Measurements from ENCODE around the gene SGCD. TPM values are rescaled to one million over a fixed set of nuclear protein-coding genes. Genes with fewer than 3 reads are reported as not detected.

Gene SGCD
- total and polyA plus RNA-seq, 2 of the 4 experiments (the other 2 are of a cell fraction) = 5.8 to 10.6 TPM

- no TSS peak for BruUV-seq (replicated peaks)
- H2BK120ac ChIP-seq (ENCODE audit: low read depth, low read length) = no peak overlapping the region
- in situ Hi-C loops (cut with MboI; ENCODE audit: low sequenced_read_pairs) = no loop called here
- no peak overlapping the region for H3K56ac ChIP-seq (ENCODE audit: extremely low read depth, insufficient read depth, low read length)
- TF ChIP-seq BHLHE40 (IDR thresholded peaks at IDR 0.05; ENCODE audit: low read depth, low read length) (no peak), CTCF (conservative IDR thresholded peaks at IDR 0.05; ENCODE audit: low read depth, low read length) (no peak), CHD1 (IDR thresholded peaks at IDR 0.05; ENCODE audit: low read depth, low read length) (no peak), POLR2A (IDR thresholded peaks at IDR 0.05; ENCODE audit: low read depth, low read length) (no peak), USF2 (IDR thresholded peaks at IDR 0.05; ENCODE audit: low read depth, low read length) (no peak), MAFK (IDR thresholded peaks at IDR 0.05; ENCODE audit: low read depth, low read length) (no peak), MAZ (IDR thresholded peaks at IDR 0.05; ENCODE audit: borderline replicate concordance, low read depth, low read length) (no peak), RAD21 (IDR thresholded peaks at IDR 0.05; ENCODE audit: low read length) (no peak), SMC3 (IDR thresholded peaks at IDR 0.05; ENCODE audit: low read depth, low read length) (no peak), RCOR1 (IDR thresholded peaks at IDR 0.05; ENCODE audit: insufficient replicate concordance, low read length) (no peak), FOS (IDR thresholded peaks at IDR 0.05; ENCODE audit: low read depth, low read length) (no peak)
- no peak overlapping the region for H2BK20ac ChIP-seq (ENCODE audit: low read depth, low read length)
- no peak overlapping the region for H4K5ac ChIP-seq (ENCODE audit: low read depth, low read length)
- H3K4ac ChIP-seq (ENCODE audit: low read depth, low read length) = no peak overlapping the region
- intact Hi-C loops (cut with micrococcal nuclease) = no loop called here
- H3K9me1 ChIP-seq (ENCODE audit: insufficient read depth, low read length) = no peaks in the 10 kb centered on the region
- DNase-seq (no peak), ATAC-seq (ENCODE audit: low read depth) (no peak)
- no peak overlapping the region for H4K91ac ChIP-seq (ENCODE audit: insufficient read depth, low read depth, low read length)
- H3K27me3 ChIP-seq (ENCODE audit: control insufficient read depth, insufficient read depth, low read length) = no peaks in the 10 kb centered on the region
- H3K23ac ChIP-seq (ENCODE audit: low read depth, low read length) = no peak overlapping the region
- POLR2A ChIA-PET (ENCODE audit: unreplicated experiment) = no interaction called here
- H4K8ac ChIP-seq (ENCODE audit: low read depth in 2 of 2, low read length in 2 of 2) = no peak overlapping the region
- CTCF ChIA-PET = no interaction called here
- H3K4me1 ChIP-seq (ENCODE audit: control insufficient read depth, insufficient read depth, low read length) = no peaks in the 10 kb centered on the region
- H3K4me3 ChIP-seq (ENCODE audit: insufficient read depth, low read depth, low read length) = no peak overlapping the region
- no peaks in the 10 kb centered on the region for H3K79me1 ChIP-seq (ENCODE audit: low read depth in 1 of 2, low read length in 2 of 2)
- H3K14ac ChIP-seq (replicated peaks; ENCODE audit: low read depth, low read length) = no peak overlapping the region
- H2AK5ac ChIP-seq (ENCODE audit: low read depth, low read length) = no peak overlapping the region
- H3K18ac ChIP-seq (ENCODE audit: low read depth, low read length) = no peak overlapping the region
- dilution Hi-C loops (cut with HindIII; ENCODE audit: low sequenced_read_pairs, unreplicated experiment) = no loop called here
- H3K27ac ChIP-seq (ENCODE audit: insufficient read depth, low read length) = no peak overlapping the region
- H2AK9ac ChIP-seq (replicated peaks; ENCODE audit: low read depth, low read length, poor library complexity) = no peak overlapping the region
- no peak overlapping the region for H3K9ac ChIP-seq (ENCODE audit: low read depth, low read length)
- WGBS, 2 experiments (ENCODE audit: extremely low coverage in 2 of 2, insufficient read length in 1 of 2) = no CpG with 5 or more reads among the region's 2 CpGs
- no peak overlapping the region for H3K4me2 ChIP-seq (ENCODE audit: low read depth, low read length)
- H3K36me3 ChIP-seq (ENCODE audit: control insufficient read depth, insufficient read depth, low read length) = 0 out of 2 replicates have a peak, but pooled peaks cover 1% of the 10 kb centered on the region
- no peaks in the 10 kb centered on the region for H3K9me3 ChIP-seq (ENCODE audit: control insufficient read depth, insufficient read depth, low read length)
- no peak overlapping the region for H2BK5ac ChIP-seq (ENCODE audit: low read depth, low read length, poor library complexity, severe bottlenecking)
- no peak overlapping the region for H2BK15ac ChIP-seq (ENCODE audit: low read depth, low read length)
- H4K20me1 ChIP-seq (ENCODE audit: insufficient read depth, low read length) = no peaks in the 10 kb centered on the region
- H2AFZ ChIP-seq (replicated peaks; ENCODE audit: low read length, poor library complexity) = no peak overlapping the region
These were observed 368.8 kb downstream of the SGCD start for GRCh38 chr5:156695774-156696173.

Data from IMR-90 (cell line).